HG03354 (cell line): ENCODE results near the gene SCLT1.
"Not testable (repeated sequence)": the region's sequence is repeated elsewhere in the genome, so short reads cannot be mapped to it uniquely, and the experiment has no call there.

ENCODE experiments used
- ATAC-seq: cut with Tn5 transposase; IDR thresholded peaks from one replicate; pipeline ENCODE4 v1.9.1; 2021; ENCODE audit warnings: mild to moderate bottlenecking; ENCODE audit not compliant: unreplicated experiment, poor library complexity, severe bottlenecking

SCLT1 gene

GRCh38 chr4:129093191-129093920 is at the start of gene SCLT1:
TSS of gene SCLT1 (minus strand) at chr4:129093539. CDS start at chr4:129093103, 436 bp downstream.
- peak; percentile 93 for ATAC-seq

- ATAC-seq: no peak
Observed at GRCh38 chr4:129140521-129140920, 47.2 kb upstream of the SCLT1 start.

- ATAC-seq: no peak
Observed at GRCh38 chr4:129138810-129139496, 45.6 kb upstream of the SCLT1 start.

GRCh38 chr4:129136433-129136832 is 43.1 kb upstream of the SCLT1 start:
- no peak for ATAC-seq

GRCh38 chr4:129131343-129131742 is 38.0 kb upstream of the SCLT1 start:
- ATAC-seq: no peak

DNA sequence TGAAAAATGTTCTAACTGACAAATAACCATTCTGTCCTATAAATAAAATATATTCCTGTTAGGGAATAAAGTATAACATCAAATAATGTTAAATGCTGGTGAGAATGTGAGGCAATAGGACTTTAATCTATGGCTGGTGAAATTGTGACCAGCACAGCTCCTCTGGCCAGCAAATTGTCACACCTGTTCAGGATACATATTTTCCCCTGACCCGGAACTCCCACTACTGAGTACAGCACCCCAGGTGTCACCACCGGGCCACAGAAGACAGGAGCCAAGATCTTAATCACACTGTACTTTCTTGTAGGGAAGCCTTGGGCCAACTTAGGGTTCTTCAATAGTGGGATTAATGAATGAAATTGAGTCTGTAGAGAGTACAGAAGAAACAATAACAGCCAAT is 35.8 kb upstream of the SCLT1 start:
- no peak for ATAC-seq

- not testable (repeated sequence) for ATAC-seq
Observed at GRCh38 chr4:129126614-129127013, 33.3 kb upstream of the SCLT1 start.

DNA sequence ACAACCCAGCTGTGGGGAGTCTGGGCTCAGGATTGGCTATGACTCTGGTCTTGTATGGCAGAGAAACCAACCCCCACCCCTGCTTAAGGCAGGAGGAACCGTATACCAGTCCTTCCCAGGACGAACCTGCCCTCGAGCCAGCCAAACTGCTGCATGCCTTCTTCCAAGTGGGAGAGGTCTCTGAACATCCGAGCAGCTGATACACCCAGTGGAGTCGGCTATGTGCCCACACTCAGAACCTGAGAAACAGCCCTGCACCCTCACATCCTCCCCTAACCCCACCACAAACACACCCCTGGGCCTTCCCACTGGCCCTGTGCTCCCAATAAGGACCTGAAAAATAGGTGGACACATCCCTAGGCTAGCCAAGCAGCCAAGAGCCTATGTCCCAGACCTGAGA is 24.4 kb upstream of the SCLT1 start:
- no peak for ATAC-seq

- no peak for ATAC-seq
Observed at GRCh38 chr4:129113919-129114318, 20.6 kb upstream of the SCLT1 start.

DNA sequence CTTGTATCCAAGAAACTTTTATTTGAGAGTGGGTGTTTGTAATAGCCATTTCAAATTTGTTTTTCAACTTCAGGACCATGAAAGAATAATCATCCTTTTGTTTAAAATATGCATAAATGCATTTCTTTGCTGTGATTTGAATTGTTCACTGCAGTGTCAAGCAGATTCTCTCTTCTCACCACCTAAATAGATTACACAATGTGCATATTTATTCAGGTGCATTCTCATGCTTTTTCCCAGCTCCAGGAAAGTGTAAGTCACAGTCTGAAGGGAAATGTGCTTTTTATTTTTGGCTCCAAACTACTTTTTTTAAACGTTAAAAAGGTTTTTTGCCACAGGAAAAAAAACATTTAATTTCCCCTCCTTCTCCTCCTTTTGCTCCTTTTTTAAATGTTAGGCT is 20.1 kb upstream of the SCLT1 start:
- ATAC-seq: no peak

DNA sequence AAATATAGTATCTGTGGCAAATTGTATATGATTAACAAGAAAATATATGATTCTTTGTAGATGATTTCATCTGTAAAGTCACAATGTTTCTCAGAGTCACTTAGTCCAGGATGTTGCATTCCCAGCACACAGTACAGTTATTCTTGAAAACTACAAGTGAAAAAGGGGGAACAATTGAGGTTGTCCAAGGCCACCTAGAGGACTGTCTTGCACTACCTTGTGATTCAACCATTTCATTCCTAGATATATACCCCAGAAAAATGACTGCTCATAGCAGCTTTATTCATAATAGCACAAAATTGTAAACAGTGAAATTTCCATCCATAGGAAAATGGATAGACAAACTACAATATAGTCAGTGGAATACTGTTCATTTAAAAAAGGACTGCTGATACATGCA is 18.6 kb upstream of the SCLT1 start:
- no peak for ATAC-seq

GRCh38 chr4:129110931-129111330 is 17.6 kb upstream of the SCLT1 start:
- ATAC-seq: no peak

DNA sequence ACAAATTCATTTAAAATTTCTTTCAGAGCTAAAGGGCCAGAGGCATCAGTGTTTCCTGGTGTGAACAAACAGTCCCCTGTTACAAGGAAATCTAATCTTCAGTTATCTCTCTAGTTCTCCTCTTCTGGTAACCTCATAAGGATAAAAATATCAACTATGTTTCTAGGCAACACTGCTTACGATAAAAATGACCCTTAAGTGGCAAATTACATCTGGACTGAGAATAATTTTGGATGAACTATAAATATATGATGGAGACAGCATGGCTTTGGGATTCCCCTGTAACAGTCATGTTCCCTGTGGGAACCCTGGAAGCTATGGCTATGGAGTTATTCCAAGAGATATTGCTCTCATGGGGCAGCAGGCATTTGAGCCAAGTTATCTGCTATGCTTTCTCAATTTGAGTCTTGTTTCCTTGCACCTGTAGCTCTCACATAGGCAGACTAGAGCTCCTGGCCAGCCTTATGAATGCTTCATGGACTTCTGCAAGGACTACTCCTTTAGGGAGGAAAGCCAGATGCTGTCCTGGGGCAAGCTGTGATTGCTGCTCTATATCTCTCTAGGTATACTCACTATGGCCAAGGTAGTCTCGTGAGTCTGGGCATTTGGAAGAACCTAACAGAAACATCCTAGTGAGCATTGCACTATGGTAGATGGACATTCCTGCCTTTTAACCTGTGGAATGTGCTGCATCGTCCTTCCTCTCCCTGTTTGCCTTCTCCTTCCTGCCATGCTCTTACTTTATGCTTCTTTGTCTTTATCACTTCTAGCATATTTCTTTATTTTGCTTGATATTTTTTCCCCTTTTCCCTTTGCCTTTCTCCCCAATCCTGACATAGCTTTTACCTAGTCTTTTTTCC is 16.9 kb upstream of the SCLT1 start:
- no peak for ATAC-seq

DNA sequence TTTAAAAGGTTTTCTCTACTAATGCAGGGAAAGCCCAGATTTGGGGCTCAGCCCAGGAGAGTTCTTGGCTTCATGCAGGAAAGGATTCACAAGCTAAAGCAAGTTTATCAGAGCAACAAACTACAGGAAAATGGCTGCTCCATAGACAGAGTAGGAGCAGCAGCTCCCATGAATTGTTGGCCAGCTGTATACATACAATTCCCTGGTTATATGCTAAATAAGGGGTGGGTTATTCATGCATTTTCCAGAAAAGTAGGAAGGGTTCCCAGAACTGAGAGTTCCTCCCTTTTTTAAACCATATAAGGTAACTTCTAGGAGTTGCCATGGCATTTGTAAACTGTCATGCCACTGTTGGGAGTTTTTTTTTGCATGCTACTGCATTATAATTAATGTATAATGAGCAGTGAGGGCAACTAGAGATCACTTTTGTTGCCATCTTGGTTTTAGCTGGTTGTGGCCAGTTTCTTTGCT is 5.2 kb upstream of the SCLT1 start:
- no peak for ATAC-seq

DNA sequence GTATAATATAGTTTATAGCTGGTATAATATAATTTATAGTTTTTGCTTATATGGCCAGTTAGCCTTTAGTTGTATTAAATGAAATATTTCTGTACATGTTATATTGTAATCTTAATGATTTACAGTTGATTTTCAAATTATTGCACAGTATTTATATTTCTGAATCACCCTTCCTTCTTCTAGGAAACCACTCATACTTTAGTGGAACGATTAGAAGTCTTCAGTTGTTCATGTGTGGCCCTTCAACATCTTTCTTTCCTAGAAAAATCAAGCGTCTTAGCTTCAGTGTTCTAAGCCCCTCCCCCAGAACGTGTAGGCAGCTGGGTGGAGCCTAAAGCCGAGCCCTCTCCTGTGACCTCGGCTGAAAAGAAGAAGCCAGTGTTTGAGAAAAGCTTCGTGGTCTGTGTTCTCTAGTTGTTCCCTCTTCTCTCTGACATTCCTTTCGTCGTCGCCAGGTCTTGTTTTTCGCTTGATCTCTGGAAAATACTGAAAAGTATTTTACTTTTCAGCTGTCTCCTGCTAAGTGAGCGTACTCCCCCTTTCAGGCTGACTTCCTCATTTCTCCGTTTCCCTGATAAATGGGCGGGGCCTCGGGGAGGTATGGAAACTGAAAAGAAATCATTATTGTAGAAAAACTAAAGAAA is 2.6 kb upstream of the SCLT1 start, which contains the start of gene C4orf33:
TSS of gene C4orf33 (plus strand) at position 342 of the 644 bp plus-strand sequence. CDS start 6,459 bp downstream, outside the sequence.
- peak; percentile 52 for ATAC-seq

- ATAC-seq: no peak
Observed at GRCh38 chr4:129094347-129094746, 1.0 kb upstream of the SCLT1 start.

GRCh38 chr4:129092631-129093190 is 628 bp downstream of the SCLT1 start:
- no peak for ATAC-seq

GRCh38 chr4:129087516-129087915 is 5.8 kb downstream of the SCLT1 start:
- no peak for ATAC-seq

DNA sequence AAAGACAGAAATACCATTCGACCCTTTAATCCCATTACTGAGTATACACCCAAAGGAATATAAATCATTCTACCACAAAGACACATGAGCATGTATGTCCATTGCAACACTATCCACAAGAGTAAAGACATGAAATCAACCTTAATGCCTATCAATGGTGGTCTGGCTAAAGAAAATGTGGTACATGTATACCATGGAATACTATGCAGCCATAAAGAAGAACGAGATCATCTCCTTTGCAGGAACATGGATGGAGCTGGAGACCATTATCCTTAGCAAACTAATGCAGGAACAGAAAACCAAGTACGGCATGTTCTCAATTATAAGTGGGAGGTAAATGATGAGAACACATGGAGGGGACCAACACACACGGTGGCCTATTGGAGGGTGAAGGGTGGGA is 7.9 kb downstream of the SCLT1 start:
- ATAC-seq: no peak
